HG02759 (cell line): ENCODE measurements around the gene DENND10.
A peak's percentile ranks its signal among the peaks of the same experiment; 100 is the strongest.
"Not testable (repeated sequence)": the region's sequence is repeated elsewhere in the genome, so short reads cannot be mapped to it uniquely, and the experiment has no call there.

Experiments
- ATAC-seq: cut with Tn5 transposase; IDR thresholded peaks from one replicate; pipeline ENCODE4 v1.9.1; 2021; ENCODE audit warnings: mild to moderate bottlenecking, moderate library complexity; ENCODE audit not compliant: unreplicated experiment

The DENND10 gene

DNA sequence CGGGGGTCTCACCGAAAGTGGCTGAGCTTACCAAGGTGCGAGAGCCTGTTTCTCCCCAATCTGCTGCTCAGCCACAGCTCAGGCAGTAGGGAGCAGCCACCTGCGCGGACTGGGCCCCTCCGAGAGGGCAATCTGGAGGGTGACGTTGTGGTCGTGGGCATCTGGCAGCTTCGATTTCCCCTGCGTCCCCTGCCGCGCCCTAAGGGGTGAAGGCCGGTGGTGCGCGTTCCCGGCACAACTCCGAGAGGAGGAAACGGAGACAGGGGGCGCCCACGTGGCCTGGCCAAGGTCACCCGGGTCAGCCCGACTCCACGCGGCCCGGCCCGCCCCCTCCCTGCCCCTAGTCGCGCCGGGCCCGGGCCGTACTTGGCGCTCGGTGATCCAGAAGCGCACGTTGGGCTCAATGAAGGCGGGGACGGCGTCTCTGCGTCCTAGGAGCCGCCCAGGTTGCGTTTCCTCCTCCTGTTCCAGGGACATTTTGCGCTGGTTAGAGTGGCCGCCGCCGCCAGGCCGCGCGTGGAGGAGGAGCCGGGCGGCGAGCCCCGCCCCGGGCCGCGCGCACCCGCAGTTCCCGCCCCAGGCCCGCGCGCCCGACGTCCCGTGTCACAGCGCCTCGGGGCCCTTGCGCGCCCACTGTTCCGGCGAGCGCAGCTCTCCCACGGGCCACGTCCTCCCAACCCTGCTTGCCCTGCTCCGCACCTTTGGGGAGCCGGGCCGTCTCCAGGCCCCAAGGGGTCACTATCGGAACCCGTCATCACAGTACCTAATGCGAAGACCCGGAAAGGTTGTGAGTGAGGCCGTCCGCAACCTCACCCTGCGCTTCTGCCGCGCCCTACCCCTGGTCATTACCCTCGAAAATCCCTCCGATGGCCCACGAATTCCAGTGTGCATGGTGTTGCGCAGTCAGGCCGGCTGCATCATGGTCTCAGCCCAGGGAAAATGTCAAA lies 61.5 kb downstream of the DENND10 start, which contains the start of gene SFXN4:
Gene SFXN4 (minus strand): TSS at position 544 of the 947 bp plus-strand sequence. CDS start 67 bp downstream, at position 477.
- peak; percentile 95 for ATAC-seq

DNA sequence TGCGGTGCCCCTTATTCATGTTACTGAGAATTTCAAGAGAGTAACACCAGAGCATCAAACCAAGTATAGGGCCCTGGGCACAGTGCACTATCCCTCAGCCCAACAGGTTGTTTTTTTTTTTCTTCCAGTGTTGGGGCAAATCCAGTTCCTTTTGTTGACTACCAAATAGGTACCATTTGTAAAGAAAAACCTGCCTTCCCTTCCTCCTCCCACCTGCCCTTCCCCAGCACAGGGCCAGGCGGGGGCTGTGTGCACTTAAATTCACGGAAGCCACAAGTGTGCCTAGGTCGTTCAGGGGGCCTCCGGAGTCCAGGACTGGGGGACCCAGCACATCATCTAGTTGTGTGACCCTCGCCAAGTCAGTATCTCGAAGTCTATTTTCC lies 62.2 kb downstream of the DENND10 start:
- ATAC-seq = peak; percentile 2

DNA sequence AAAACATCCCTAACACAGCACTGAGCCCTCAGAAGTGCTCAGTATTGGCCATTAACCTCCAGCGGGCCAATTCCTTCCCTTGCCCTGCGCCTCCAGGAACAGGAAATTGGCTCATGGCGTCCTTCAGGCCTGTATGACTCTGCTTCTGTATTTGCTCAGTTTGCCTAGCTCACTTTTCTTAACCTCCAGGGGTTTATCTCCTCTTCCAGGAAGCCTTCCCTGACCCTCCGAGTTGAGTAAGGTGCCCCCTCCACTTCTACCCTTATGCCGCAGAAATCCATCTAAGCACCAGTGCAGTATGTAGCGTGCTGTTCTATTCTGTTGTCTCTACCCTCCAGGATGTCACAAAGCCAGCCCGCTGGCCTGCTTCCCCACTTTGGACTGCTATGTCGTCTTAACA lies 62.7 kb downstream of the DENND10 start:
- no peak for ATAC-seq

DNA sequence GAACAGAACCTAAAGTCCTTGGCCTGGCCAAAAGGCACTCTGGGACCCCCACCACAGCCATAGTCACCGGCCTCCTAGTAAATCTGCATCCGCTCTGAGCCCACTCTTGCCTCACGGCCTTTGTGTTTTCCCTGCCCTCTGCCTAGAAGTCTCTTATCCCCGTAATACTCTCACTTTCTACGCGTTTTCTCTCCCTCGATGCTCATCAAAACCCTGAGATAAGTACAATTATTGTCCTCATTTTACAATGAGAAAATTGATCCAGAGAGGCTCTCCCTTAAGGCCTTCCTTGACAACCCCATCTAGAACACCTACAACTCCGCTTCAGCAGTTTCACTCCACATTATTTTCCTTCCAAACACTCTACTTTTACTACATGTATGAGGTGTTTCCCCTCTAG lies 63.1 kb downstream of the DENND10 start:
- ATAC-seq = no peak

DNA sequence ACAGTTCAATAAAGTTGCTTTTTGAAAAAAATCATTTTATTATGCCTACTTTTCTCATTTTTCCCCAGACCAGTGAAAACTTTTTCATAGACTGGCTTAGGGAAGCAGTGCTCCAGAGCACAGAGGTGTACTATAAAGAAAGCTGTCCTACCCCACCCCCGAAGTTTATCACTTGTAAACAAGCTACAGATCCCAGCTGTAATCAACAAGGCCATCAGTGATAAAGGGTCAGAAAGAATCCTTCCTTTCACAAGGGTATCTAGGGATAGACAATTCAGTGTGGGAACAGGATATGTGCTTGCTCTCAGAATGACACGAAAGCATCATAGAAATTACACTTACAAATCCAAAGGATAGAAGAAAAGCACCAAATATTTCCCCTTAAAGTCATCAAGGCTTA lies 70.2 kb downstream of the DENND10 start:
- ATAC-seq = no peak

DNA sequence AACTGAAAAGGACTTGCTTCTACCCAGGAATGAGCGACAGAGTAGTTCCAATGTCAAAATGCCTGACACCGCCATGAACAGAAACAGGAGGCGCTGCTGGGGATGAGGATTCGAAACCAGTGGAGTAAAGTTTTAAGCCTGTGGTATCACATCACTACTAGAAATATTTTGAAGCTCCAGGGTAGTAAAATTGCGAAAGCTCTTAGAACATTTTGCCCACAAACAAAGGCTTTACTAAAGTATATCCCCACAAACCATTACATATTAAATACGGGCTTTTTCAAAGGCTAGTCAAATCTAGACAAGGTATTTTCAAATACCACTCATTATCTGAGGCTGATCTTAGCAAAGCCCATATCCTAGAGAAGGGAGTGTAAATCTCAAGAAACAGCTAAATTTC lies 72.3 kb downstream of the DENND10 start:
- ATAC-seq = no peak

DNA sequence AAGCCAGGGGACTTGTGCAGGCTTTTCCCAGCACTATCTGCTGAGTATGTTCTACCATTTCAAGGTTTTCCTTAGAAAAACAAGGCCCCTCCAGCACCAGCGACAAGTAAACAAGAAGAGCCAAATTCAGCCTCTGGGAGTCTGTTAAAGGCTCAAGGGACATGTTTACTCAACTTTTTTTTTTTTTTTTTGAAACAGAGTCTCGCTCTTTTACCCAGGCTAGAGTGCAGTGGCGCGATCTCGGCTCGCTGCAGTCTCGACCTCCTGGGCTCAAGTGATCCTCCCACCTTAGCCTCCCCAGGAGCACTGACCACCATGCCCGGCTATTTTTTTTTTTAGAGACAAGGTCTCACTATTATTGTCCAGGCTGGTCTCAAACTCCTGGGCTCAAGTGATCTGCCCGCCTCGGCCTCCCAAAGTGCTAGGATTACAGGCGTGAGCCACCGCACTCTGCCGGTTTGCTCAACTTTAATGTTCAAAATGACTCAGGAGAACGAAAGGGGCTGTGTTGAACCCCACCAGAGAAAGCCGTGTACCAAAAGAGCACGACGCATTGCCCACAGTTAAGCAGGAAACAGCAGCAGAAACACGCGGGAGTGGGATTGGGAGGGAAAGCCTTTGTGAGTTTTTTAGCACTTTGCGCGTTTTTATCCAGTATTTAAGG lies 73.9 kb downstream of the DENND10 start:
- ATAC-seq = peak; percentile 25

DNA sequence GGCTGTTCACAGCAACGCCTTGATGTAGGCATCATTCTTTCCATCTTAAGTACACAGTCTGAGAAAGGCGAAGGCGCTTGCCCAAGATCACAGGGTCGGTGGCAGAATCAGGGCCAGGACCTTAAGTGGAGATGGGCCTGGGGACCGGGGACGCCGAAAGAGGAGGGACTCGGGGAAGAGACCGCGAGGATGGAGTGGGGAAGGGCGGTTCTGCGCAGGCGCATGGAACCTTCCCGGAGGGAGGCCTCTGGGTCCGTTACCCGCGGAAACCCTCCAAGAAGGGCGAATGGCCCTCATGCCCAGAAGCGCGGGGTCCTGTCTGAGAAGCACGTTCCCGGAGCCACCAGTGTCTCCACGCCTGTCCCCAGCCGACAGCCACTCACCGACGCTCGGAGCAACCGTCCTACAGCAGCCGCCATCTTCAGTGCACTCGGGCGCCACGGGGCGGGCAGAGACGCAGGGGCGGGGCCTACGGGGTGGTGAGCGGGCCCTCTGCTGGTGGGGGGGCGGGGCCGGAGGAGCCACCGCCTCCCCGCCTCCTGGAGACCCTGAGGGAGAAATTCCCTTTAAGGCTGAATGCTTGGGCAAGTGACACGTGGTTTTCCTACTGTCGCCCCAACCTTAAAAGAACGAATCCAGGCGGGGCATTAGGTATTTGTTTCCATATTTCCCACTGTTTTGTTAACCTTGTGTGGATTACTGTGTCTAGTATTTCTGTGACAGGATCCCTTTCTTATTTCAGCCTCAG lies 74.6 kb downstream of the DENND10 start, which contains the start of gene PRDX3:
Gene PRDX3 (minus strand): TSS at position 441 of the 748 bp plus-strand sequence. CDS start 22 bp downstream, at position 419.
- ATAC-seq = peak; percentile 93

DNA sequence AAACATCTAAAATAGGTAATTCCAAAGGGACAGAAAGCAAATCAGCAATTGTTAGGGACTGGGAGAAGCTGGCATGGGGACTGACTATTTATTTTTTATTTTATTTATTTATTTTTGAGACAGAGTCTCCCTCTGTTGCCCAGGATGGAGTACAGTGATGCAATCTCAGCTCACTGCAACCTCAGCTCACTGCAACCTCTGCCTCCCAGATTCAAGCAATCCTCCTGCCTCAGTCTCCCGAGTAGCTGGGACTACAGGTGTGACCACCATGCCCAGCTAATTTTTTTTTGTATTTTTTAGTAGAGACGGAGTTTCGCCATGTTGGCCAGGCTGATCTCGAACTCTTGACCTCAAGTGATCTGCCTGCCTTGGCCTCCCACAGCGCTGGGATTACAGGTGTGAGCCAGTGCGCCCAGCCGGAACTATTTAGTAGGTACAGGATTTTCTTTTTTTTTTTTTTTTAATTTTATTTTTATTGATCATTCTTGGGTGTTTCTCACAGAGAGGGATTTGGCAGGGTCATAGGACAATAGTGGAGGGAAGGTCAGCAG lies 77.0 kb downstream of the DENND10 start:
- not testable (repeated sequence) for ATAC-seq

DNA sequence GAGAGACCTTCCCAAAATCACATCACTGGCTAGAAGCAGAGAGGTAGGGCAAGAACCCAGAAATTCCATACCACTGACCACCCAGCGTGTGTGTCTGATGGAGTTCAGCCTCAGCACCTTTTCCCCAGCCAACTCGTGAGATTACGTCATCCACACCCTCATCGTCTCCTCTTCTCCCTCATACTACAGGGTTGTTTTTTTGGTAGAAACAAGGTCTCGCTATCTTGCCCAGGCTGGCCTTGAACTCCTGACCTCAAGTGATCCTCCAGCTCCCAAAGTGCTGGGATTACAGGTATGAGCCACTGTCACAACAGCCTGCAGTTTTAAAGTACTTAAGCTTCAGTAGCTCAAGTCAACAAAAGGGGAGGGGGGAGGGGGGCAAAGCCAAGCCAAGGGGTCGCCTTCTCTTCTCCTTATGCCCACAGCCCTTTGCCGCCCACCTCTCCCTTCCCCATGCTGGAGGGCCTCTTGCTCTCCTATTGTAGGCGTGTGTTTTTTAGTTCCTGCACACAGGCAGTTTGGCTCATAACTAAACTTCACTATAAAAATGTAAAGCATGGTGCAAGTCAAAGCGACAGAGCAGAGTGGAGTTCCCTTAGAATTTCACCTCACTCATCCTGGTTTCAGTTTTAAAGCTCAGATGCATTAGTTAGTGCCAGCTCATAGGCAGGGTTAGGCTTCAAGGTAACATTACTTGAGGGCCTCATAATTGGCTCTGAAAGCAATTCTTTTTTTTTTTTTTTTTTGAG lies 79.9 kb downstream of the DENND10 start:
- ATAC-seq = no peak
